Trophoblast cell (in vitro differentiated cells and primary cell): ENCODE measurements around the gene SEC61A1.

ENCODE experiments used
- DNase-seq, 2 donors: peaks; one replicate each; pipeline ENCODE4 v3.0.0-alpha.2; 2016
- H2AFZ ChIP-seq: 2 replicates; pipeline ENCODE4 v1.6.1; 2013; ENCODE audit warnings: low read length, moderate library complexity, mild to moderate bottlenecking; ENCODE audit not compliant: insufficient read depth, poor library complexity
- H2AK5ac ChIP-seq: 2 replicates; pipeline ENCODE4 v1.6.1; 2013; ENCODE audit warnings: mild to moderate bottlenecking, low read length
- H2BK120ac ChIP-seq: 2 replicates; pipeline ENCODE4 v1.6.1; 2013; ENCODE audit warnings: low read length, mild to moderate bottlenecking, moderate library complexity; ENCODE audit not compliant: insufficient read depth, poor library complexity
- H2BK12ac ChIP-seq: 2 replicates; pipeline ENCODE4 v1.6.1; 2013; ENCODE audit warnings: mild to moderate bottlenecking, low read length, moderate library complexity
- H2BK5ac ChIP-seq: 2 replicates; pipeline ENCODE4 v1.6.1; 2013; ENCODE audit warnings: low read length, low read depth, moderate library complexity, mild to moderate bottlenecking; ENCODE audit not compliant: poor library complexity
- H3K14ac ChIP-seq: 2 replicates; pipeline ENCODE4 v1.6.1; 2013; ENCODE audit warnings: mild to moderate bottlenecking, low read length
- H3K18ac ChIP-seq: 2 replicates; pipeline ENCODE4 v1.6.1; 2013; ENCODE audit warnings: mild to moderate bottlenecking, low read length
- H3K23ac ChIP-seq: 2 replicates; pipeline ENCODE4 v1.6.1; 2013; ENCODE audit warnings: low read length
- H3K27ac ChIP-seq: 2 replicates; pipeline ENCODE4 v1.5.1; 2013; ENCODE audit warnings: low read depth, mild to moderate bottlenecking, inconsistent platforms, low read length, moderate library complexity
- H3K27me3 ChIP-seq: 2 replicates; pipeline ENCODE4 v1.6.1; 2013; ENCODE audit warnings: inconsistent platforms, mild to moderate bottlenecking, low read length, moderate library complexity; ENCODE audit not compliant: insufficient read depth
- H3K36me3 ChIP-seq, 2 experiments: 1 replicate in 1 of 2; 2 replicates in 1 of 2; pipeline ENCODE4 v1.6.1; 2013; ENCODE audit warnings: low read length in 2 of 2, mild to moderate bottlenecking in 2 of 2, moderate library complexity in 1 of 2; ENCODE audit not compliant: insufficient read depth in 2 of 2, control insufficient read depth in 1 of 2
- H3K4ac ChIP-seq: 2 replicates; pipeline ENCODE4 v1.6.1; 2013; ENCODE audit warnings: low read depth, mild to moderate bottlenecking, low read length, moderate library complexity
- H3K4me1 ChIP-seq, 2 experiments: 1 replicate in 1 of 2; 2 replicates in 1 of 2; pipeline ENCODE4 v1.6.1; 2013; ENCODE audit warnings: low read length in 2 of 2, mild to moderate bottlenecking in 2 of 2, moderate library complexity in 1 of 2; ENCODE audit not compliant: insufficient read depth in 2 of 2, control insufficient read depth in 1 of 2
- H3K4me2 ChIP-seq: 2 replicates; pipeline ENCODE4 v1.6.1; 2013; ENCODE audit warnings: inconsistent platforms, mild to moderate bottlenecking, low read length, moderate library complexity
- H3K4me3 ChIP-seq: 2 replicates; pipeline ENCODE4 v1.5.1; 2013; ENCODE audit warnings: mild to moderate bottlenecking, low read depth, low read length, inconsistent platforms
- H3K79me1 ChIP-seq: one replicate; pipeline ENCODE4 v1.6.1; 2013; ENCODE audit warnings: low read length
- H3K79me2 ChIP-seq: 2 replicates; pipeline ENCODE4 v1.6.1; 2013; ENCODE audit warnings: low read length, mild to moderate bottlenecking; ENCODE audit not compliant: control insufficient read depth, insufficient read depth, poor library complexity
- H3K9ac ChIP-seq: 2 replicates; pipeline ENCODE4 v1.6.1; 2013; ENCODE audit warnings: mild to moderate bottlenecking, low read length
- H3K9me3 ChIP-seq: 2 replicates; pipeline ENCODE4 v1.6.1; 2013; ENCODE audit warnings: low read depth, mild to moderate bottlenecking, control low read depth, inconsistent platforms, low read length; ENCODE audit not compliant: insufficient read depth
- H4K12ac ChIP-seq: 2 replicates; pipeline ENCODE4 v1.6.1; 2013; ENCODE audit warnings: low read depth, mild to moderate bottlenecking, low read length, moderate library complexity
- H4K8ac ChIP-seq: 2 replicates; pipeline ENCODE4 v1.6.1; 2013; ENCODE audit warnings: low read depth, mild to moderate bottlenecking, low read length, moderate library complexity
- H4K91ac ChIP-seq: one replicate; pipeline ENCODE4 v1.6.1; 2013; ENCODE audit warnings: low read depth, mild to moderate bottlenecking, low read length, moderate library complexity
- WGBS: extraction: QIAGEN DNeasy Blood & Tissue Kit; methylation state at CpG from one replicate; pipeline ENCODE4 v1.1.7; 2013; ENCODE audit warnings: missing lambda C conversion rate; ENCODE audit not compliant: insufficient read length, insufficient coverage; ENCODE audit errors: extremely low coverage; 5-methylcytosine and 5-hydroxymethylcytosine counted together

SEC61A1 gene

GRCh38 chr3:128094295-128095151 lies 42.3 kb downstream of the SEC61A1 start:
- no CpG with 5 or more reads among the region's 13 CpGs for WGBS
- Histone ChIP-seq H3K23ac (no peak overlapping the region), H3K14ac (no peak overlapping the region), H3K4me2 (no peak overlapping the region), H3K4ac (no peak overlapping the region), H3K9ac (no peak overlapping the region), H3K27me3 (no peaks in the 10 kb centered on the region), H2AK5ac (no peak overlapping the region), H4K91ac (no peak overlapping the region), H2BK12ac (no peak overlapping the region), H3K79me2 (no peaks in the 10 kb centered on the region), H3K79me1 (no peaks in the 10 kb centered on the region), H3K4me1 (peaks cover 0 to 3% of the 10 kb centered on the region in 2 experiments), H3K27ac (no peak overlapping the region), H3K9me3 (no peaks in the 10 kb centered on the region), H2BK5ac (no peak overlapping the region), H3K18ac (no peak overlapping the region), H4K12ac (no peak overlapping the region), H2AFZ (no peak overlapping the region), H3K36me3 (peaks cover 20 to 31% of the 10 kb centered on the region in 2 experiments), H2BK120ac (no peak overlapping the region), H3K4me3 (no peak overlapping the region), H4K8ac (no peak overlapping the region)
- DNase-seq = no peak

- Histone ChIP-seq H4K91ac (no peak overlapping the region), H3K23ac (no peak overlapping the region), H3K9ac (no peak overlapping the region), H3K79me2 (no peaks in the 10 kb centered on the region), H2BK12ac (no peak overlapping the region), H3K27me3 (no peaks in the 10 kb centered on the region), H2BK5ac (no peak overlapping the region), H3K4me3 (no peak overlapping the region), H3K4ac (no peak overlapping the region), H4K8ac (no peak overlapping the region), H4K12ac (no peak overlapping the region), H3K14ac (no peak overlapping the region), H2AK5ac (no peak overlapping the region), H3K4me1 (peaks cover 0 to 3% of the 10 kb centered on the region in 2 experiments), H2BK120ac (no peak overlapping the region), H3K27ac (no peak overlapping the region), H3K18ac (no peak overlapping the region), H3K9me3 (no peaks in the 10 kb centered on the region), H2AFZ (no peak overlapping the region), H3K4me2 (no peak overlapping the region), H3K36me3 (peaks cover 21 to 36% of the 10 kb centered on the region in 2 experiments), H3K79me1 (no peaks in the 10 kb centered on the region)
- no CpG with 5 or more reads among the region's 6 CpGs for WGBS
- DNase-seq = peak; percentile 94 to 95
These were observed 43.0 kb downstream of the SEC61A1 start for GRCh38 chr3:128095222-128095703.

DNA sequence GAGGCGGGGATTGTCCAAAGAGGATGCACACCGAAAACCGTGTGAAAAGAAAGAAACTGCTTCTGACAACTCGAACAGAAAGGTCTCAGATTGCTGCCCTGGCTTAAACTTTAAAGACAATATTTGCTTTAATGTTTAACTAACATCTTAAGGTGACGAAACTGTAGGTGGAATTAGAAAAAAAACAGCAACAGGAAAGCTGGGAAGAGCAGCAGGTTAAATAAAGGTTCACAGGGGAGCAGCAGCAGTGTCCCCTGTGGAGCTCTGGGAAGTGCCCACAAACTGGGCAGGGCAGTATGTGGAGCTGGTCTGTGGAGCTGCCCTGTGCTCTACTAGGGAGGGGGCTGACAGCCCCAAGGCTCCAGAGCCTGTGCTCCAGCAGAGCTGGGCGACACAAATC lies 46.0 kb downstream of the SEC61A1 start:
- H4K91ac ChIP-seq = no peak overlapping the region
- no peak overlapping the region for H2AK5ac ChIP-seq
- H3K27me3 ChIP-seq = no peaks in the 10 kb centered on the region
- no CpG with 5 or more reads among the region's 6 CpGs for WGBS
- H3K14ac ChIP-seq = no peak overlapping the region
- no peak overlapping the region for H3K18ac ChIP-seq
- no peak overlapping the region for H2BK5ac ChIP-seq
- no peaks in the 10 kb centered on the region for H3K79me2 ChIP-seq
- H3K4me3 ChIP-seq = no peak overlapping the region
- no peak overlapping the region for H2AFZ ChIP-seq
- H3K79me1 ChIP-seq = no peaks in the 10 kb centered on the region
- H3K36me3 ChIP-seq = peaks cover 30 to 41% of the 10 kb centered on the region in 2 experiments
- H3K4me1 ChIP-seq = peaks cover 0 to 3% of the 10 kb centered on the region in 2 experiments
- no peak overlapping the region for H3K9ac ChIP-seq
- H3K23ac ChIP-seq = no peak overlapping the region
- DNase-seq = no peak
- H2BK120ac ChIP-seq = no peak overlapping the region
- no peak overlapping the region for H3K4me2 ChIP-seq
- no peak overlapping the region for H4K12ac ChIP-seq
- no peaks in the 10 kb centered on the region for H3K9me3 ChIP-seq
- no peak overlapping the region for H4K8ac ChIP-seq
- H3K27ac ChIP-seq = no peak overlapping the region
- H3K4ac ChIP-seq = no peak overlapping the region
- no peak overlapping the region for H2BK12ac ChIP-seq

- Histone ChIP-seq H3K4me1 (peaks cover 0 to 3% of the 10 kb centered on the region in 2 experiments), H3K9ac (no peak overlapping the region), H2BK5ac (no peak overlapping the region), H3K27me3 (no peaks in the 10 kb centered on the region), H2AK5ac (no peak overlapping the region), H4K8ac (no peak overlapping the region), H2BK12ac (no peak overlapping the region), H3K4ac (no peak overlapping the region), H3K79me2 (no peaks in the 10 kb centered on the region), H3K14ac (no peak overlapping the region), H3K9me3 (no peaks in the 10 kb centered on the region), H3K79me1 (no peaks in the 10 kb centered on the region), H3K36me3 (peaks cover 34 to 36% of the 10 kb centered on the region in 2 experiments), H2AFZ (no peak overlapping the region), H4K12ac (no peak overlapping the region), H3K27ac (no peak overlapping the region), H2BK120ac (no peak overlapping the region), H4K91ac (no peak overlapping the region), H3K18ac (no peak overlapping the region), H3K23ac (no peak overlapping the region), H3K4me3 (no peak overlapping the region), H3K4me2 (no peak overlapping the region)
- no peak for DNase-seq
- no CpG with 5 or more reads among the region's 3 CpGs for WGBS
These were observed 47.9 kb downstream of the SEC61A1 start for GRCh38 chr3:128100161-128100560.
